Transverse colon (tissue), 4 donors: Measurements from ENCODE around the gene SLIT1.

Experiments
- CTCF ChIP-seq, 5 experiments: fragments of 200-600 bp in 3 of 5; fragments of 450-650 bp in 2 of 5; sonication (generic) in 3 of 5; IDR thresholded peaks; 1 replicate in 2 of 5; 2 replicates in 3 of 5; pipeline ENCODE4 v1.5.1; 2016 to 2017; ENCODE audit warnings: antibody characterized with exemption in 5 of 5, inconsistent platforms in 3 of 5, mild to moderate bottlenecking in 2 of 5, moderate library complexity in 1 of 5
- POLR2A ChIP-seq: fragments of 450-650 bp; IDR thresholded peaks from one replicate; pipeline ENCODE4 v1.6.1; 2016; ENCODE audit warnings: antibody characterized with exemption, mild to moderate bottlenecking, moderate library complexity
- POLR2AphosphoS5 ChIP-seq, 3 donors: sonication (generic); formaldehyde crosslinking; IDR thresholded peaks; one replicate each; pipeline ENCODE4 v1.6.1; 2016; ENCODE audit warnings: antibody characterized with exemption in 3 of 3

GRCh38 chr10:97003804-97004201, 182.0 kb downstream of the SLIT1 start:
- TF ChIP-seq CTCF (IDR thresholded peaks at IDR 0.05) (no peak), POLR2A (no peak), POLR2AphosphoS5 (IDR thresholded peaks at IDR 0.05) (no peak)
